ENCODE data around the gene CHMP2A.
A peak's percentile ranks its signal among the peaks of the same experiment; 100 is the strongest.

The CHMP2A gene

DNA sequence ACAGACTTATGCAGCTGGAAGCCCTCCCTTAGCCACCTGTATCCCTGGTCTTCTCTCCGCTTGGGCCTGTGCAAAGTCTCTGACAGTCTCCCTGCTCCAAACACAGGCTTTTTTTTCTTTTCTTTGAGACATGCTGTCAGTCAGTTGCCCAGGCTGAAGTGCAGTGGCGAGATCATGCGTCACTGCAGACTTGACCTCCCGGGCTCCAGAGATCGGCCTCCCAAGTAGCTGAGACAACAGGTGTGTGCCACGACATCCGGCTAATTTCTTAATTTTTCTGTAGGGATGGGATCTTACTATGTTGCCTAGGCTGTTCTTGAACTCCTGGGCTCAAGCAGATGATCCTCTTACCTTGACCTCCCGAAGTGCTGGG, 16.7 kb upstream of the CHMP2A start:
- no peak for DNase-seq
- in situ Hi-C loops (cut with HindIII; ENCODE audit: low pct_ligation_motif_present, low pct_unique_long_range_greater_than_20kb, low sequenced_read_pairs): no loop called here

GRCh38 chr19:58570770-58571574, 16.1 kb upstream of the CHMP2A start:
- DNase-seq: no peak
- in situ Hi-C loops (cut with HindIII; ENCODE audit: low pct_ligation_motif_present, low pct_unique_long_range_greater_than_20kb, low sequenced_read_pairs): no loop called here

GRCh38 chr19:58569943-58570670, 15.2 kb upstream of the CHMP2A start:
- DNase-seq: no peak
- in situ Hi-C loops (cut with HindIII; ENCODE audit: low pct_ligation_motif_present, low pct_unique_long_range_greater_than_20kb, low sequenced_read_pairs): no loop called here

DNA sequence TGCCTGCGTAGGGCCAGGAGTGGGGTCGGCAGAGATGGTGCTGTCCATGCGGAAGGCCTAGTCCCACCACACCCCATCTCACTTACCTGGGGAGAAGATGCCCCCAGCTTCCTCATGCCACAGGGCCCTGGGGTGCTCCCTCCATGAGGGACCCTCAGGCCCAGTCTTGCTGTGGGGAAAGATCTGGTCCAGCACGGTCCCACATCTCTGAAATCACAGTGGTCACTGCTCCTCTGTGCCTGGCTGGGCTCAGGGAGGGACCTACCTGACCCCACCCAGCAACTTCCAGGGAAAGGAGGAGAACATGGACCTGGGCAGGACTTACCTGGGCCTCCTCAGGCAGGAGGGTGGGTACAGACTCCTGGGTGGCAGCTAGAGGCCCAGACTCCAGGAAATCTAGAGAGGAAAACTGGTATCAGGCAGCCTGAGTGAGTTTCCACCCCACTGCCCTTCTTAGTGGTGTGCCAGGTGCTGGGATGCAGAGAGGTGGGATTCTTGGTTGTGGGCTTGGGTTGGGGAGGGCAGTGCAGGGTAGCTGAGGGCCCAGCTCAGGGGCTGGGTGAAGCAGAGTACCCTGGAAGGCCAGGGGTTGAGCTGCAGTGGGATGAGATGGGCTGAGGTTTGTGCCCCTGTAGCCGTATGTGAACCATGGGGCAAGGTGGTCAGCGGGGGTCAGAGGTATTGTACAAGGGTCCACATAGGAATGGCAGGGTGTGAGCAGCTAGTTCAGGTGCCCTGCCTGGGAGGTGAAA, 14.5 kb upstream of the CHMP2A start:
- in situ Hi-C loops (cut with HindIII; ENCODE audit: low pct_ligation_motif_present, low pct_unique_long_range_greater_than_20kb, low sequenced_read_pairs): no loop called here
- no peak for DNase-seq

GRCh38 chr19:58568453-58569130, 13.7 kb upstream of the CHMP2A start:
- DNase-seq: no peak
- in situ Hi-C loops (cut with HindIII; ENCODE audit: low pct_ligation_motif_present, low pct_unique_long_range_greater_than_20kb, low sequenced_read_pairs): no loop called here

- in situ Hi-C loops (cut with HindIII; ENCODE audit: low pct_ligation_motif_present, low pct_unique_long_range_greater_than_20kb, low sequenced_read_pairs): no loop called here
- DNase-seq: no peak
Observed at GRCh38 chr19:58566989-58567388, 12.1 kb upstream of the CHMP2A start.

DNA sequence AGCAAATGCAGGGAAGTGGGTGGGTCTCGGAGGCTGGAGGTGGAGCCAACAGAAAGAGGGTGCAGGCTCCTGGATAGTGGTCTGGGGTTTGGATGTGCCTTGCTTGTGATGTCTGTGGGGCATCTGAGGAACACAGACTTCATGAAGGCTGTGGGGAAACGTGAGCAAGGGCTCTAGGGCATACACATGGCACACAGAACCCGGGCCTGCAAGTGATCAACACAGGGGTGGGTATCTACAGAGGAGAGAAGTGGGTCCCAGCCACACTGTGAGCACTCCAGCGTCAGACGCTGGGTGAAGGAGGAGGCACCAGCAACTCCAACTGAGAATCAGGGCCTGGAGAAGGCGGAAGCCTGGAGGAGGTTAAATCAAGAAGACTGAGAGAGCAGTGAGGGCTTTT, 8.9 kb upstream of the CHMP2A start:
- in situ Hi-C loops (cut with HindIII; ENCODE audit: low pct_ligation_motif_present, low pct_unique_long_range_greater_than_20kb, low sequenced_read_pairs): no loop called here
- no peak for DNase-seq

DNA sequence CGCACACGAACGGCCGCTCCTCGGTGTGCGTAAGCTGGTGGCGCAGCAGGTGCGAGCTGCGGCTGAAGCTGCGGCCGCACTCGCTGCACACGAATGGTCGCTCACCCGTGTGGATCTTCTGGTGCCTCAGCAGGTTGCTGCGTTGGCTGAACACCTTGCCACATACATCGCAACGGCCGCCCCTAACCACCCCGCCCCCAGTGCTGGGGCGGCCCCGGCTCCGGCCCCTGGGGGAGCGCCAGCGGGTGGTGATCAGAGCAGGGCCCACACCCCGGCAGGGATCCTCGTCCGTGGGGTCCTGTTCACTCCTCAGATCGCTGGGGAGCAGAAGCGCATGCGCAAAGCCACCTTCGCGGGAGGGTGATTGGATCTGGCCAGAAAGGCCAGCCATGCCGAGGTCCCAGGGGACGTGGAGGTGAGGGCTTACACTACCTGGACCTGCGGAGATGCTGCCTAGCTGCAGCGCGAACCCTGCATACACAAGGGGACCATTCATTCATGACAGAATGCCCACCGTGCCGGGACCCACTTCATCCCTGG, 8.2 kb upstream of the CHMP2A start:
- in situ Hi-C loops (cut with HindIII; ENCODE audit: low pct_ligation_motif_present, low pct_unique_long_range_greater_than_20kb, low sequenced_read_pairs): no loop called here
- no peak for DNase-seq

DNA sequence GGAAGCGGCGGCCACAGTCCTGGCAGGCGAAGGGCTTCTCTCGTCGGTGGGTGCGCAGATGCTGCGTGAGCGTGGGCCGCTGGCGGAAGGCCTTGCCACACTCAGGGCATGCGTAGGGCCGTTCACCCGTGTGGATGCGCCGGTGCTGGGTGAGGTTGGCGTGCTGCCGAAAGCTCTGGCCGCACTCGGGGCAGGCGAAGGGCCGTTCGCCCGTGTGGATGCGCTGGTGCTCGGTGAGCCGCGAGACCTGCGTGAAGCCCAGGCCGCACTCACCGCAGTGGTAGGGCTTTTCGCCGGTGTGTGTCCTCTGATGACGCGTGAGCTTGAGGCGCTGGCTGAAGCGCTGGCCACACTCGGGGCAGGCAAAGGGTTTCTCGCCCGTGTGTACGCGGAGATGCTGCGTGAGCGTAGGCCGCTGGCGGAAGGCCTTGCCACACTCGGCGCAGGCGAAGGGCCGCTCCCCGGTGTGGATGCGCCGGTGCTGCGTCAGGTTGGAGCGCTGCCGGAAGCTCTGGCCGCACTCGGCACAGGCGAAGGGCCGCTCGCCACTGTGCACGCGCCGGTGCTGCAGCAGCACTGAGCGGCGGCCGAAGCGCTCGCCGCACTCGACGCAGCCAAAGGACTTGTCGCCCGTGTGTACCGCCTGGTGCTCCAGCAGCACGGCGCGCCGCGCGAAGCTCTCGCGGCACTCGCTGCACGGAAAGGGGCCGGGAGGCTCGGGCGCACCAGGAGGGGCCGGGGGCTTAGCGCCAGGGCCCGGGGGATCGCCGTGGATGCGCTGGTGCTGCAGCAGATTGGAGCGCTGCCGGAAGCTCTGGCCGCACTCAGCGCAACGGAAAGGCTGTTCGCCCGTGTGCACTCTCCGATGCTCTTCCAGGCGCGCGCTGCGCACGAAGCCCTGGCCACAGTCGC, 7.5 kb upstream of the CHMP2A start:
- DNase-seq: no peak
- in situ Hi-C loops (cut with HindIII; ENCODE audit: low pct_ligation_motif_present, low pct_unique_long_range_greater_than_20kb, low sequenced_read_pairs): no loop called here

DNA sequence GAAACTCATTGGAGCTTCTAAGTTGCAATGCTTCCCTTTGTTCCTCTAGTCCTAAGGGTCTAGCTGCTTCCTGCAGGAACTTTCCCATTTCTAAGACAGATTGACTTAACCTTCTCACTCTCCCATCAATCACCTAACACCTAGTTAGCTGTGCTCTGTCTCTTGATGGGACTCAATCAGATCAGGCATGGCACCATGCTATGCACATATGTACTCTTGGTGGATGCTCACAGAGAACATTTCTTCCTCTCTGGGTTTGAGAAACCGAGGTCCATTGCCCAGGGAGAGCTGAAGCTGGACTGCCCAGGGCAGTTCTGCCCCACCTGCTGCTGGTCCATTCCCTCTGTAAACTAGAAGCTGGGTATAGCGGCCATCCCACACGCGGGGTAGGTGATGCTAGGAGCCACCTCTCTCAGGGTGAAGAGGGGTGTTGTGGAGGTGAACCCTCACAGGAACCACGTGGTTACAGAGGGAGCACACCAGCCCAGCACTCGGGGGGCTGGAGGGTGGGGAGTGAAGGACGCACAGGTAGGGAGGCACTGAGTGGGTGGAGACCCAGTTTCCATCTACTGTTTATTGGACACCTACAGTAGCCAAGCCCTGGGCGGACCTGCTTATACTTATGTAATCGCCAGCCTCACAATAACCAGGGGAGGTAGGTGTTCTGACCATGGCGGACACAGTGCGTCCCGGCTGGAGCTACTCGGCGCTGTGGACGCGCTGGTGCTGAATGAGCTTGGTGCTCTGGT, 6.6 kb upstream of the CHMP2A start:
- in situ Hi-C loops (cut with HindIII; ENCODE audit: low pct_ligation_motif_present, low pct_unique_long_range_greater_than_20kb, low sequenced_read_pairs): no loop called here

DNA sequence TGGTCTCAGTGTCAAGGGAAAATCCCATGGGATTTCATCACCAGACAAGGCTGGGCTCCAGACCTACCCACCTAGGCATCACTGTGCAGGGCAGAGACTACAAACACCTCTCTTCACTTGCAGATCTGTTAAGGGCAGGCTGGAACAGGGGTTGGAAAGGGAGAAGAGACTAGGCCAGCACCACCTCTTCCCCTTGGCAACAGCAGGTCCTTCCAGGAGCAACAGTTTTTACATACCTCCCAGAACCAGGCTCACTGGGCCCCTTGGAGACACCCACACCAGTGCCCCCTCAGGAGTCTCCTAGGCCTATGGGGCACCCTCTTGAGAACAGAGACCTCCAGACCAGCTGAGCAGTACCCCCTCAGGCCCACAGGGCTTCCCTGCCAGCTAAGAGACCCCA, 6.0 kb upstream of the CHMP2A start:
- DNase-seq: no peak
- in situ Hi-C loops (cut with HindIII; ENCODE audit: low pct_ligation_motif_present, low pct_unique_long_range_greater_than_20kb, low sequenced_read_pairs): no loop called here

More for the DNA sequence above, 6.6 kb upstream of the CHMP2A start:
- DNase-seq: no peak

GRCh38 chr19:58560007-58560887, 5.3 kb upstream of the CHMP2A start:
- in situ Hi-C loops (cut with HindIII; ENCODE audit: low pct_ligation_motif_present, low pct_unique_long_range_greater_than_20kb, low sequenced_read_pairs): no loop called here
- no peak for DNase-seq

DNA sequence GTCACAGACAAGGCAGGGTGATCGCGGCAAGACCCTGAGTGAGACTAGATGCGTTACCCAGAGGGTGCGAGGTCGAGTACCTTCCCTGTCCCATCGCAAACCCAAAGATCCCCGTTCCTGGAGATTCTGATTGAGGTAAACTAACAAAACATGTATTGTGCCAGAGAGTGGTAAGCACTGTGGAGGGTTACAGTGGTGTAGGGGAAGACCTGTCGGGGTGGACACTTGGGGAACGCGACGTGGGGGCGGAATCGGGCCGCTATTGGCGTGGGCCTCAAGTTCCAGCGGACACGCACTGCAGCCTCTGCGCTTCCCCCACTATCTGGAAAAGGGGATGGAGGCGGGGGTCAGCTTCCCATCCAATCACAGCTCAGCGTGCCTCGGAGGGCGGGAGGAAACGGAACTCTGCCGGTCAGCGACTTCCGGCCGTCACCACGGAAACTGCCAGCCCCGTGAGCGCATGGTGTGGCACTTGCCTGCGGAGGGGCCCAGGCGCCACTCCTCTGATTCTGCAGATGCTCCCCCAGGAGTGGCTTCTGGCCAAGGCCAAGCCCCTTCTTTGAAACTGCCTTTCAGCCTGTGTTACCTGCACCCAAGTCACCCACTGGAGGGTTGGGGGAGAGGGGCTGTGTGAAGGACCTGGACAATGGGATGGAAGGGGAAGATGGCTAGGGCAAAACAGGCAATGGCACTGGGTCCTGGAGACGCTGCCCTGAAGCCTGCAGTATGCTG, 4.5 kb upstream of the CHMP2A start:
- peak; percentile 92 for DNase-seq
- in situ Hi-C loops (cut with HindIII; ENCODE audit: low pct_ligation_motif_present, low pct_unique_long_range_greater_than_20kb, low sequenced_read_pairs): no loop called here

DNA sequence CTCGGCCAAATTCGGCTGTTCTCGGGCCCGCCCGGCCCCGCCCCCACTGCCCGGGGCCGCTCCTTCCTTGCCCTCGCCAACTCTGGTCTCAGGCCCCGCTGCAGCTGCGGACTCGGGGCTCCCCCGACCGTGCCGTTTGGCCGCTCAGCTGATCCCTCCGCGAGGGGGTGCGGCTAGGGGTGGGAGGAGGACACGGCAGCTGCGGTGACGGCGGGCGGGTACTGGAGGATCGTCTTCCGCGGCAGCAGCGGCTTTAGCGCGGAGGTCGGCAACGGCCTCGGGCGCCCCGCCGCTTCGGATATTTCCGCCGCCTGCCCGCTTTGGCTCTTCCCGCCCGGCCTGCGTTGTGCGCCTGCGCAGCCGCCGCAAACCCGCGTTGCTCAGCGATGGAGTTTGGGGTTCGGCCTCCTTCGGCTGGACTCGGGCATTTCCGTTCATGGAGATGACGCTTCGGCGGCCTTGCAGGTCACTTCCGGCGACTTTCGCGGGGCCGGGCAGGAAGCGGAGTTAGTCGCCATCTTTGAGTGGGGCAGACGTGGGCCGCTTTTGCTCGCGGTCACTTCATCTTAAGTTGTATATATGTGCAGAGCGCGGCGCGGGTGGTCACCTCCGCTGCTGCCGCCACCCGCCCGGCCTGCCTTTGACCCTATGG, 3.8 kb upstream of the CHMP2A start:
- DNase-seq: peak; percentile 96
- in situ Hi-C loops (cut with HindIII; ENCODE audit: low pct_ligation_motif_present, low pct_unique_long_range_greater_than_20kb, low sequenced_read_pairs): no loop called here

GRCh38 chr19:58558066-58558622, 3.2 kb upstream of the CHMP2A start, which contains the start of gene UBE2M:
Gene UBE2M (minus strand): TSS chr19:58558611. CDS start chr19:58558381, 230 bp downstream.
- in situ Hi-C loops (cut with HindIII; ENCODE audit: low pct_ligation_motif_present, low pct_unique_long_range_greater_than_20kb, low sequenced_read_pairs): no loop called here
- DNase-seq: no peak

Measured in ACHN (cell line).